NCI-H128 (cell line): Measurements from ENCODE around the gene PSTK.

Source experiments
- DNase-seq: peaks from one replicate; lab custom pipeline; 2025; ENCODE audit not compliant: unreplicated experiment; lab: John Stamatoyannopoulos, UW

PSTK gene

GRCh38 chr10:122992031-122992585 is 11.9 kb downstream of the PSTK start:
- no peak for DNase-seq

DNA sequence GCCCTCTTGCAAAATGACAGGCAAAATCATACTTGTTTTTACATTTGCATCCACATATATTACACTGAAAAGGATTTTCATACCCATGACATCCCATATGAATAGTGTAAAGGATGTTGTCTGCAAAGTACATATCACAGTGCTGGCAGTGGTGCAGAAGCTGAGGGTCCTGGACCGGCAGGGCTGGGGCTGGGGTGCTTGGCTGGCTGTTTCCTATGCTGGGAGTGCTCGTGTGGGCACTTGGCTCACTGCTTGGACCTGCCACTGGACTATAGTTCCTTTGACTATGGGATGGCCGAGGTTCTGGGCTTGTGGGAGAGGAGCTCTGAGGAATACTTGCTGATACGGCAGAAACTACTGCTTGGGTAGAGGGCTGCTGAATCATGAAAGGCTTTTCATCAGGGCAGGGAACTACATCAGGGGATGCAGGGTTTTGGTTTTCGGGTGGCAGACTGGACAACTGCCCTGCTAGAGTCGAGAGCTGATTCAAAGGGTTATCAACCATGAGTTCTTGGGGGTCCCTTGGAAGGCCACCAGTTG is 13.7 kb downstream of the PSTK start:
- no peak for DNase-seq

GRCh38 chr10:122995936-122996335 is 15.7 kb downstream of the PSTK start:
- no peak for DNase-seq

DNA sequence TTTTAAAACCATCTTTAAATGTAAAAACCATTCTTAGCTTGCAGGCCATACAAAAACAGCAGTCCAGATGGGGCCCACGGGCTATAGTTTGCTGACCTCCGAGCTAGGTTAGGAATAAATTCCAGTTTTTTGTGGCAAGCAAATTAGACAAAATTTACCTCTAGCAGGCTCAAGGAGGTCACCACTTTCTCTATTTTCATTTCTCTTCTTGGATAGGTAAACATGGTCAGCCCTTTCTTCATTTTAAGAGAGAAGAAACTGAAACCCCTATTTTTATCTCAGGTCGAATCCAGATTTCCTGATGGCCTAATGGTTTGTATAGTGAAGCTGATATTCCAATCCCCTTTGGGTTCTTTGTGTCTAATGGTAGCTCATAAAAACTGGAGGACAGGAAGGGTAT is 17.7 kb downstream of the PSTK start:
- DNase-seq = no peak

DNA sequence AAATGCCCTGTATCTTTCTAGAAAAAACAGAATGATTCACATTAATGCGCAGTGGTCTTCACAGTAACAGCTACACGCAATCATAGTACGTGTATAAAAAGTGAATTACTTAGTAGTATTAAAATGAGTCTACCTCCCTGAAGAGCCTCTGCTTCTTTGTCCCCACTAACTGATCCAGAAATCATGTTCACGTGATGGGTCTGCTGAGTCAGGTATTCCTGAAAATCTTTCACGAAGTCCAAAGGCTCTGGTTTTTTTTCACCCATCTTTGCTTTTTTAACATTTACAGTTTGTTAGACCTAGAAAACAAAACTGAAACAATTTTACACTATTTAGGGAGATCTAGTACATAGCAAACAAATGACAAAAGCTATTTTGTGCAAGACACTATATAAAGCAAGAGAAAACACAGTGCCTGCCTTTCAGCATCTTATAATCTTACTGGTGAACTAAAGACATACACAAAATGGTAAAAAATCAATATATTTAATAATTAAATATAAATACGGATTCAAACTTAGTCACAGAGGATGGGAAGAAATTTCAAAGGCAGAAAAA is 18.2 kb downstream of the PSTK start:
- no peak for DNase-seq

- DNase-seq = no peak
Observed at GRCh38 chr10:122998934-122999333, 18.7 kb downstream of the PSTK start.

DNA sequence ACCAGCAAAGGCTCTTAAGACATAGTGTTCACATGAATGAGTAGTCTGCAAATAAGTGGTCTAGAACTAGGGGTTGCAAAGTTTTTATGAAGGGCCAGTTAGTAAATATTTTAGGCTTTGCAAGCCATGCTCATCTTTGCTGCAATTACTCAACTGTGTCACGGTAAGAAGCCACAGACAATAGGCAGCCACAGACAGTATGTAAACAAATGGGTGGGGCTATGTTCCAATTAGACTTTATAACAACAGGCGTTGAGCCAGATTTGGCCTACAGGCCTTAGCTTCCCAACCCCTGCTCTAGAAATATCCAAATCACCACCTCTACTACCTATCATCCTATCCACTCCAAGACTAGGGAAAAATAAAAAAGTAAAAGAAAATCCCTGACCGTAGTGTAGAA is 19.1 kb downstream of the PSTK start:
- DNase-seq = no peak

DNA sequence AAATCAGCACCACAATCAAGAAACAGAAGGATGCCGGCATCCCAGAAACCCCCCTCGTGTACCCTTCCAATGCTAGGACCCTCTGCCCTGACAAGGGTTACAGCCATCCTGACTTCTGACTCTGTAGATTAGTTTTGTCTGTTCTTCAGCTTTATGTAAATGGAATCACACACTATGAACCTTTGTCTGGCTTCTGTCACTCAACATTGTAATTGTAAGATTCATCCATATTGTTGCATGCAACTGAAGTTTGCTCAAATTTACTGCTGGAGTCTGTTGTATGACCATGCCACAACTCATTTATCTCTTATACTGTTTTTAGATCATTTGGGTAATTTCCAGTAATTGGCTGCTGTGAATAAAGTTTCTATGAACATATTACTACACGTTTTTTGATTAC is 20.0 kb downstream of the PSTK start:
- DNase-seq = no peak

DNA sequence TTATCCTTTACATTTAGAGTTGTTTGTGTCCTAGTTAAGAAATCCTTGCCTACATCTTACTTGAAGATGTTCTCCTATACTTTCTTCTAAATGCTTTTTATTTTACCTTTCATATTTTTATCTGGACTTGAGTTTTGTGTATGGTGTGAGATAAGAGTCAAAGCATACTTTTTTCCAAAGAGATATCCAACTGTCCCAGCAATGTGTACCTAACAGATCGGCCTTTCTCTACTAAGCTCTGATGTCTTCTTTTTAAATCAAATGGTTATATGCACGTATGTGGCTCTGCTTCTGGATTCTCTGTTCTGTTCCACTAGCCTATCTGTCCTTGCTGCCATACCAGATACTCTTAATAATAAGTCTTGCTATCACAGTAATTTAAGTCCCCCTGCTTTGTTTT is 21.2 kb downstream of the PSTK start:
- no peak for DNase-seq

DNA sequence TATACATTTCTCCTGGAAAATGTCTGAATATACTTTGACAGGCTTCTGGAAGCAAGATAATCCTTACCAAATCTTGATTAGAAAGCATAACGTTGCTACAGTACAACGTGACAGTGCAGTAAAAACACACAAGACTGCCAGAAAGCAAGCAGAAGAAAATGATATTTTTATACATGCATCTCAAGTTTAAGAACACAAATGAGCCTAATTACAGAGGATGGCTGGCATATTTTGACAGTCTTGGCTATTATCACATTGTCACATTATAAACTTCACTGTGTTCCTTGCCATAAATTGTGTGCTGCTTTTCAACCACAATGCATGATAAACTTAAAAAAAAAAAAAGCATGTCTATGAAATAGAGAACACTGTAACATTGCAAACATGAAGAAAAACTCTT is 24.1 kb downstream of the PSTK start:
- no peak for DNase-seq

DNA sequence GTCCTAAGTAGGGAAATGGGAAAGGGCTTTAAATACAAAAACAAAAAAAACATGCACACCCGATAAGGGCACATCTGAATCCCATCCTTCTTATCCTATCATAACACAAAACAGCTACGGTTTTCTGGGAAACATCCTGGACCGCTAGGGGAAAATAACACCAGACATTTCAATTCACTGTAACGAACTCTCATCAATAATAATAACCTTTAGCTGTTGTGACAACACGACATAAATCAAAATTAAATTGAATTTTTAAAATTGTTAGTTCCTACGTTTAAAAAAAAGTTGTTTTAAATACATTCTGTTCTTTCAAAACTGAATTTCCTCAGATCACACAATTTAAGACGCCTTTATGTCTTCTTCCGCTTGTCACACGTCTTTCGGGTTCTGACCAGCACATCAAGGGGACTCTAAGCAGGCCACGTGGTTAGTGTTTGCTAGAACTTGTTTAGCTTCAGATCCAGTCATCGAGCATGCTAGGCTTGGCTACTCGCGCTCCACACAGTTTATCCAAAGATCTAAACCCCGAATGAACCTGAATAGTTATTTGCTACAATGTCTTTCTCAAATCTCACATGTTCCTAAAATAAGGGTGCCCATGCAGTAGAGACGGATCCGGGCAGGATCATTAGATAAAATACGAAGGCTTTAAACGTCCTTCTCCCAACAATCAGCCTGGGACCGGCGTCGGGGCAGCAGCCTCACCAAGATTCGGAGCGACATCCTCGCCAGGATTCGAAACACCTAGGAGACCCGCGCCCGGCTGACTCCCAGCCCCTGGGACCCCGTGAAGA is 27.6 kb downstream of the PSTK start:
- no peak for DNase-seq

GRCh38 chr10:123008355-123009104 is 28.3 kb downstream of the PSTK start, which contains the start of the genes ACADSB and IKZF5:
ACADSB (plus strand) TSS chr10:123009006; CDS start chr10:123009030, 24 bp downstream.
IKZF5 (minus strand) TSS chr10:123008795; CDS start chr10:122998625, 10,170 bp downstream.
- DNase-seq = peak; percentile 83

DNA sequence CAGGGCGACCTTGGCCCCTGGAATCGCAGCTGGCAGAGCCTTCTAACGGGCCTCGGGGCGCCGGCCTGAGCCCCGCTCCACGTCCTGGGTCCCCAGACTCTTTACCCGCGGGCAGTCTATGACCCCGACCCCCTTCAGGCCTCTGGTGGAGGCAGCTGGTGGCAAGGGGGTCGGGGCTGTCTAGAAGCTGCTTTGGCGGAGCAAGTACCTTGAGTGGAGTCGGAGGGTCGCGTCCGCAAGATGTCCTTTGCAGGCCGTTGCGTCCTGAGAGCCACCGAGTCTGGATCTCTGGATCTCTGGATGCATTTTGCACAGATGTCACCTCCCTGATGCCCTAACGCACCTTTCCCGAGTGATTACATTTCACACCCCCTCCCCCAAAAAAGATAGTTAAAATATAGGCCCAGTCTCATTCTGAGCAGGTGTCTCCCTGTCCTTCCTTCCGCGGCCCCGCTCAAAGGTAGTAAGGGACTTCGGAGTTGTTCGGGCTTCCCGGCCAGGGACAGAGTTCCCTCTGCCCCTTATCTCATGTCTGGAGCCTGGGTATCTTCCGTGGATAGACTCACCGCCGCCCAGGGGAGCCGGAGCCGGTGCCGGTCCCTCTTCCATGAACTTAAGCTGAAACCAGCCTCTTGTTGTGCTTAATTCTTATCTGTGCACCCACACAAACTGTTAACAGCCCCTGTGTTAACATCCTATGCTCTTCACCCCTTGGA is 29.1 kb downstream of the PSTK start:
- DNase-seq = no peak

DNA sequence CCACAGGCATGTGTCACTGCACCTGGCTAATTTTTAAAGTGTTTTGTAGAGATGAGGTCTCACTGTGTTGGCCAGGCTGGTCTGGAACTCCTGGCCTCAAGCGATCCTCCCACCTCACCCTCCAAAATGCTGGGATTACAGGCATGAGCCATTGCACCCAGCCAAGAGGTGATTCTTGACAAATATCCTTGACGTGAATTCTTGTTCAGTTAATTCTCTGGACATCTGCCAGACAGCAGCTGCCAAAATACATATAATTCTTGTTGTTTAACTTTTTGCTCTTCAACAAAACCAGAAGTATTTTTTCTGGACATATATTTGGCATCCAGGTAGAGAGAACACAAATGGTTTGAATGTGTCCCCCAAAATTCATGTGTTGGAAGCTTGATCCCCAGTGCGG is 31.8 kb downstream of the PSTK start:
- DNase-seq = no peak

DNA sequence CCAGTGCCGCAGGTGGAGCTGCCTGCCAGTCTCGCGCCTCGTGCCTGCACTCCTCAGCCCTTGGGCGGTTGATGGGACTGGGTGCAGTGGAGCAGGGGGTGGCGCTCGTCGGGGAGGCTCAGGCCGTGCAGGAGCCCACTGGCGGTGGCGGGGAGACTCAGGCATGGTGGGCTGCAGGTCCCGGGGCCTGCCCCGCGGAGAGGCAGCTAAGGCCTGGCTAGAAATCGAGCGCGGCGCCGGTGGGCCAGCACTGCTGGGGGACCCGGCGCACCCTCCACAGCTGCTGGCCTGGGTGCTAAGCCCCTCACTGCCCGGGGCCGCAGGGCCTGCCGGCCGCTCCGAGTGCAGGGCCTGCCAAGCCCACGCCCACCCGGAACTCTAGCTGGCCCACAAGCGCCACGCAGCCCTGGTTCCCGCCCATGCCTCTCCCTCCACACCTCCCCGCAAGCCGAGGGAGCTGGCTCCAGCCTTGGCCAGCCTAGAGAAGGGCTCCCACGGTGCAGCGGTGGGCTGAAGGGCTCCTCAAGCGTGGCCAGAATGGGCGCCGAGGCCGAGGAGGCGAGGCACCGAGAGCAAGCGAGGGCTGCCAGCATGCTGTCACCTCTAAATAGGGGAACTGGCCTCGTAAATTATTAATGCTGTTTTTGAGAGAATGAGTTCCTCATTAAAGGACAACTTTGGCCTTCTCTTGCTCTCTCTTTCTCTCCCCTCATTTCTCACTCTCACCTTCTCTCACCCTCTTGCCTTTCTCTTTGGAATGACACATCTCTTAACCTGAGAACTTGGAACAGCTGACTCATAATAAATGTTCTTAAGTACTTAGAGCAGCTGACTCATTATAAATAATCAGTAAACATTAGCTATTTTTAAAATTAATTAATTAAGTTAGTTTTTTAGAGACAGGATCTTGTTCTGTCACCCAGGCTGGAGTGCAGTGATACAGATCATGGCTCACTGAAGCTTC is 33.5 kb downstream of the PSTK start:
- no peak for DNase-seq

- DNase-seq = no peak
Observed at GRCh38 chr10:123014772-123015171, 34.6 kb downstream of the PSTK start.

GRCh38 chr10:123016228-123016627 is 36.0 kb downstream of the PSTK start:
- no peak for DNase-seq

DNA sequence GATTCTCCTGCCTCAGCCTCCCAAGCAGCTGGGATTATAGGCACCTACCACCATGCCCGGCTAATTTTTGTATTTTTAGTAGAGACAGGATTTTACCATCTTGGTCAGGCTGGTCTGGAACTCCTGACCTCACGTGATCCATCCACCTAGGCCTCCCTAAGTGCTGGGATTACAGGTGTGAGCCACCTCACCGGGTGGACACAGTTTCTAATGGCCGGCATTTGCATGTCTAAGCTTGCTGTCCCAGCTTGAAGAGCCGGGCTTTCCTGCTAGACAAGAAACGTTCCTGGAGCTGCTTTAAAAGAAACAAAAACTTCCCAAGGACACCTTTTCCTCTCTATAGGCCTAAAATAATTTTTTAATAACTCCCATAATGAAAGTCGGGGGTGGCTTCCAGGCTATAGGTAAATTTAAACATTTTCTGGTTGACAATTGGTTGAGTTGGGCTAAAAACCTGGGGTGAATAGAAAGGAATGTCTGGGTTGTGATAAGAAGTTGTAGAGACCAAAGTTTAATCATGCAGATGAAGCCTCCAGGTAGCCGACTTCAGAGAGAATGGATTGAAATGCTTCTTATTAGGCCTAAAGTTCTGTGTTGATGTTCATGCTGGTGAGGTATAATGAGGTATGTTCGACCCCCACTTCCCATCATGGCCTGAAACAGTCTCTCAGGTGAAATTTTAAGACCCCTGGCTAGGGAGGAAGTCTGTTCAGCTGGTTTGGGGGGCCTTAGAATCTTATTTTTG is 37.4 kb downstream of the PSTK start:
- DNase-seq = no peak

DNA sequence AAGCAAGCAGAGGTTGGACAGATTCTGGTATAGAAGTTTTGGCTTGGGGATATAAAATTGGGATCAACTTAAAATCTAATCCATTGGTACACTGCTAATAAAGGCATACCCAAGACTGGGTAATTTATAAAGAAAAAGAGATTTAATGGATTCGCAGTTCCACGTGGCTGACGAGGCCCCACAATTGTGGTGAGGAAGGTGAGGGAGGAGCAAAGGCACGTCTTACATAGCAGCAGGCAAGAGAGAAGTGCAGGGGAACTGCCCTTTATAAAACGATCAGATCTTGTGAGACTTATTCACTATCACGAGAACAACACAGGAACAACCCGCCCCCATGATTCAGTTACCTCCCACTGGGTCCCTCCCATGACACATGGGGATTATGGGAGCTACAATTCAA is 38.3 kb downstream of the PSTK start:
- no peak for DNase-seq
